EL (cell line): ENCODE results near the gene ZNF850.
"Not testable (repeated sequence)": the region's sequence is repeated elsewhere in the genome, so short reads cannot be mapped to it uniquely, and the experiment has no call there.

Experiments
- DNase-seq: peaks from one replicate; pipeline ENCODE4 v3.0.0-alpha.2; 2016

The ZNF850 gene

GRCh38 chr19:36772311-36773222 is at the start of gene ZNF850:
TSS of gene ZNF850 (minus strand) at chr19:36772807. CDS start at chr19:36762606, 10,201 bp downstream.
- DNase-seq, result peak; percentile 92

GRCh38 chr19:36821758-36822157 is 49.2 kb upstream of the ZNF850 start:
- DNase-seq, result no peak

- DNase-seq, result no peak
Measured at GRCh38 chr19:36819130-36819630, 46.6 kb upstream of the ZNF850 start.

- DNase-seq, result no peak
Measured at GRCh38 chr19:36807029-36807428, 34.4 kb upstream of the ZNF850 start.

GRCh38 chr19:36805364-36805763 is 32.8 kb upstream of the ZNF850 start:
- DNase-seq, result no peak

GRCh38 chr19:36797786-36798108 is 25.1 kb upstream of the ZNF850 start:
- DNase-seq, result no peak

- no peak for DNase-seq
Measured at GRCh38 chr19:36796714-36796992, 24.0 kb upstream of the ZNF850 start.

- not testable (repeated sequence) for DNase-seq
Measured at GRCh38 chr19:36791420-36792141, 19.0 kb upstream of the ZNF850 start.

GRCh38 chr19:36775768-36776167 is 3.2 kb upstream of the ZNF850 start:
- no peak for DNase-seq

- no peak for DNase-seq
Measured at GRCh38 chr19:36773223-36773579, 594 bp upstream of the ZNF850 start.

- DNase-seq, result peak; percentile 88
Measured at GRCh38 chr19:36771261-36772231, 1.1 kb downstream of the ZNF850 start.

- DNase-seq, result no peak
Measured at GRCh38 chr19:36750066-36750691, 22.4 kb downstream of the ZNF850 start.

GRCh38 chr19:36749613-36750012 is 23.0 kb downstream of the ZNF850 start:
- DNase-seq, result not testable (repeated sequence)

GRCh38 chr19:36748431-36749275 is 24.0 kb downstream of the ZNF850 start:
- no peak for DNase-seq

- DNase-seq, result no peak
Measured at GRCh38 chr19:36747750-36748149, 24.9 kb downstream of the ZNF850 start.

- peak; percentile 0 for DNase-seq
Measured at GRCh38 chr19:36745870-36746269, 26.7 kb downstream of the ZNF850 start.

- DNase-seq, result not testable (repeated sequence)
Measured at GRCh38 chr19:36736166-36736565, 36.4 kb downstream of the ZNF850 start.

GRCh38 chr19:36719687-36720556 is 52.7 kb downstream of the ZNF850 start:
- peak; percentile 1 for DNase-seq

GRCh38 chr19:36709423-36709822 is 63.2 kb downstream of the ZNF850 start:
- DNase-seq, result no peak

GRCh38 chr19:36707134-36707533 is 65.5 kb downstream of the ZNF850 start:
- no peak for DNase-seq

- DNase-seq, result peak; percentile 12
Measured at GRCh38 chr19:36688058-36688457, 84.5 kb downstream of the ZNF850 start.
